ENCODE measurements around the gene GPR180. TPM values are rescaled to one million over a fixed set of nuclear protein-coding genes. Genes with fewer than 3 reads are reported as not detected.
"Not testable (repeated sequence)": the region's sequence is repeated elsewhere in the genome, so short reads cannot be mapped to it uniquely, and the experiment has no call there.

Gene GPR180
- total RNA-seq, 1 donor from 2014 or later, result 9.2 TPM

GRCh38 chr13:94636096-94636495 is 34.4 kb downstream of the GPR180 start:
- H3K4me3 Mint-ChIP-seq (ENCODE audit: low read depth); H3K4me1 Mint-ChIP-seq (ENCODE audit: low read depth); H3K9me3 Mint-ChIP-seq; H3K36me3 Mint-ChIP-seq (ENCODE audit: low read depth); intact Hi-C loops (cut with micrococcal nuclease); DNase-seq (ENCODE audit: low spot score); H3K27ac Mint-ChIP-seq; H3K27me3 Mint-ChIP-seq (ENCODE audit: low read depth): not testable (repeated sequence)

GRCh38 chr13:94636942-94637578 is 35.4 kb downstream of the GPR180 start:
- Mint-ChIP-seq H3K9me3 (peaks cover 8% of the 10 kb centered on the region), H3K4me3 (ENCODE audit: low read depth) (no peak overlapping the region), H3K27me3 (ENCODE audit: low read depth) (peaks cover 6% of the 10 kb centered on the region), H3K27ac (no peak overlapping the region), H3K36me3 (ENCODE audit: low read depth) (peaks cover 10% of the 10 kb centered on the region), H3K4me1 (ENCODE audit: low read depth) (peaks cover 3% of the 10 kb centered on the region)
- intact Hi-C loops (cut with micrococcal nuclease), result no loop called here
- DNase-seq (ENCODE audit: low spot score), result no peak

- H3K9me3 Mint-ChIP-seq; H3K4me3 Mint-ChIP-seq (ENCODE audit: low read depth); H3K27me3 Mint-ChIP-seq (ENCODE audit: low read depth); H3K4me1 Mint-ChIP-seq (ENCODE audit: low read depth); DNase-seq (ENCODE audit: low spot score); H3K36me3 Mint-ChIP-seq (ENCODE audit: low read depth); H3K27ac Mint-ChIP-seq; intact Hi-C loops (cut with micrococcal nuclease): not testable (repeated sequence)
Observed at GRCh38 chr13:94637677-94638076, 36.0 kb downstream of the GPR180 start.

- Mint-ChIP-seq H3K9me3 (peaks cover 8% of the 10 kb centered on the region), H3K4me1 (ENCODE audit: low read depth) (peaks cover 3% of the 10 kb centered on the region), H3K36me3 (ENCODE audit: low read depth) (peaks cover 3% of the 10 kb centered on the region), H3K4me3 (ENCODE audit: low read depth) (no peak overlapping the region), H3K27ac (no peak overlapping the region), H3K27me3 (ENCODE audit: low read depth) (peaks cover 10% of the 10 kb centered on the region)
- DNase-seq (ENCODE audit: low spot score), result no peak
- intact Hi-C loops (cut with micrococcal nuclease), result no loop called here
Observed at GRCh38 chr13:94640721-94641120, 39.1 kb downstream of the GPR180 start.

- intact Hi-C loops (cut with micrococcal nuclease), result no loop called here
- no peak overlapping the region for H3K27ac Mint-ChIP-seq
- no peak for DNase-seq (ENCODE audit: low spot score)
- H3K4me1 Mint-ChIP-seq (ENCODE audit: low read depth), result peaks cover 2% of the 10 kb centered on the region
- H3K36me3 Mint-ChIP-seq (ENCODE audit: low read depth), result no peaks in the 10 kb centered on the region
- H3K27me3 Mint-ChIP-seq (ENCODE audit: low read depth), result peaks cover 10% of the 10 kb centered on the region
- peaks cover 8% of the 10 kb centered on the region for H3K9me3 Mint-ChIP-seq
- no peak overlapping the region for H3K4me3 Mint-ChIP-seq (ENCODE audit: low read depth)
Observed at GRCh38 chr13:94641409-94641941, 39.8 kb downstream of the GPR180 start.

- no peak for DNase-seq (ENCODE audit: low spot score)
- H3K4me1 Mint-ChIP-seq (ENCODE audit: low read depth), result no peaks in the 10 kb centered on the region
- no peak overlapping the region for H3K4me3 Mint-ChIP-seq (ENCODE audit: low read depth)
- no peak overlapping the region for H3K27ac Mint-ChIP-seq
- peaks cover 10% of the 10 kb centered on the region for H3K27me3 Mint-ChIP-seq (ENCODE audit: low read depth)
- H3K36me3 Mint-ChIP-seq (ENCODE audit: low read depth), result no peaks in the 10 kb centered on the region
- intact Hi-C loops (cut with micrococcal nuclease), result no loop called here
- H3K9me3 Mint-ChIP-seq, result no peaks in the 10 kb centered on the region
Observed at GRCh38 chr13:94646904-94647303, 45.2 kb downstream of the GPR180 start.

GRCh38 chr13:94656176-94656575 is 54.5 kb downstream of the GPR180 start:
- intact Hi-C loops (cut with micrococcal nuclease), result loop anchor here (5.0 kb wide), 2 partner anchors 109 to 531 kb away; no protein-coding TSS in a partner anchor
- H3K27ac Mint-ChIP-seq, result no peak overlapping the region
- no peak for DNase-seq (ENCODE audit: low spot score)
- H3K4me3 Mint-ChIP-seq (ENCODE audit: low read depth), result no peak overlapping the region
- H3K36me3 Mint-ChIP-seq (ENCODE audit: low read depth), result no peaks in the 10 kb centered on the region
- no peaks in the 10 kb centered on the region for H3K27me3 Mint-ChIP-seq (ENCODE audit: low read depth)
- H3K4me1 Mint-ChIP-seq (ENCODE audit: low read depth), result peaks cover 19% of the 10 kb centered on the region
- H3K9me3 Mint-ChIP-seq, result no peaks in the 10 kb centered on the region

GRCh38 chr13:94656766-94657165 is 55.1 kb downstream of the GPR180 start:
- peak overlapping the region; percentile 64 for H3K27ac Mint-ChIP-seq
- intact Hi-C loops (cut with micrococcal nuclease), result loop anchor here (1.0 to 5.0 kb wide), 3 partner anchors 11 to 531 kb away; no protein-coding TSS in a partner anchor
- H3K4me1 Mint-ChIP-seq (ENCODE audit: low read depth), result peaks cover 19% of the 10 kb centered on the region
- no peak for DNase-seq (ENCODE audit: low spot score)
- no peaks in the 10 kb centered on the region for H3K9me3 Mint-ChIP-seq
- no peaks in the 10 kb centered on the region for H3K36me3 Mint-ChIP-seq (ENCODE audit: low read depth)
- H3K27me3 Mint-ChIP-seq (ENCODE audit: low read depth), result peaks cover 3% of the 10 kb centered on the region
- H3K4me3 Mint-ChIP-seq (ENCODE audit: low read depth), result no peak overlapping the region

GRCh38 chr13:94657167-94657566 is 55.5 kb downstream of the GPR180 start:
- no peak overlapping the region for H3K4me3 Mint-ChIP-seq (ENCODE audit: low read depth)
- DNase-seq (ENCODE audit: low spot score), result no peak
- peaks cover 19% of the 10 kb centered on the region for H3K4me1 Mint-ChIP-seq (ENCODE audit: low read depth)
- peaks cover 4% of the 10 kb centered on the region for H3K27me3 Mint-ChIP-seq (ENCODE audit: low read depth)
- H3K36me3 Mint-ChIP-seq (ENCODE audit: low read depth), result no peaks in the 10 kb centered on the region
- no peaks in the 10 kb centered on the region for H3K9me3 Mint-ChIP-seq
- intact Hi-C loops (cut with micrococcal nuclease), result loop anchor here (1.0 to 5.0 kb wide), 3 partner anchors 10 to 530 kb away; no protein-coding TSS in a partner anchor
- peak overlapping the region; percentile 64 for H3K27ac Mint-ChIP-seq

- DNase-seq (ENCODE audit: low spot score), result no peak
- Mint-ChIP-seq H3K4me1 (ENCODE audit: low read depth) (peaks cover 29% of the 10 kb centered on the region), H3K27ac (no peak overlapping the region), H3K4me3 (ENCODE audit: low read depth) (no peak overlapping the region), H3K9me3 (no peaks in the 10 kb centered on the region), H3K36me3 (ENCODE audit: low read depth) (no peaks in the 10 kb centered on the region), H3K27me3 (ENCODE audit: low read depth) (peaks cover 13% of the 10 kb centered on the region)
- intact Hi-C loops (cut with micrococcal nuclease), result loop anchor here (5.0 kb wide), 2 partner anchors 112 to 528 kb away; no protein-coding TSS in a partner anchor
Observed at GRCh38 chr13:94658926-94659597, 57.4 kb downstream of the GPR180 start.

- Mint-ChIP-seq H3K36me3 (ENCODE audit: low read depth) (no peaks in the 10 kb centered on the region), H3K27me3 (ENCODE audit: low read depth) (peaks cover 13% of the 10 kb centered on the region), H3K4me1 (ENCODE audit: low read depth) (peaks cover 29% of the 10 kb centered on the region), H3K4me3 (ENCODE audit: low read depth) (no peak overlapping the region), H3K9me3 (no peaks in the 10 kb centered on the region), H3K27ac (no peak overlapping the region)
- no peak for DNase-seq (ENCODE audit: low spot score)
- intact Hi-C loops (cut with micrococcal nuclease), result loop anchor here (5.0 kb wide), 2 partner anchors 112 to 528 kb away; no protein-coding TSS in a partner anchor
Observed at GRCh38 chr13:94659598-94659946, 57.9 kb downstream of the GPR180 start.

- H3K27ac Mint-ChIP-seq, result no peak overlapping the region
- H3K27me3 Mint-ChIP-seq (ENCODE audit: low read depth), result peaks cover 13% of the 10 kb centered on the region
- peaks cover 37% of the 10 kb centered on the region for H3K4me1 Mint-ChIP-seq (ENCODE audit: low read depth)
- DNase-seq (ENCODE audit: low spot score), result no peak
- no peaks in the 10 kb centered on the region for H3K9me3 Mint-ChIP-seq
- H3K36me3 Mint-ChIP-seq (ENCODE audit: low read depth), result no peaks in the 10 kb centered on the region
- intact Hi-C loops (cut with micrococcal nuclease), result loop anchor here (2.0 to 10.0 kb wide), 3 partner anchors 50 to 744 kb away; no protein-coding TSS in a partner anchor
- H3K4me3 Mint-ChIP-seq (ENCODE audit: low read depth), result no peak overlapping the region
Observed at GRCh38 chr13:94660695-94661326, 59.2 kb downstream of the GPR180 start.

Measured in activated T-helper 2 cell treated with anti-CD3 and anti-CD28 coated beads, Interferon-gamma antibody, Interleukin-2, Interleukin-4, amounts not matched to agents 10 μg/mL and 5 μg/mL and 100 μg/mL, durations not matched to agents 14 hours and 24 hours and 36 hours (primary cell).